Renal cortical epithelial cell (primary cell): ENCODE results near the gene ESPL1. TPM values are rescaled to one million over a fixed set of nuclear protein-coding genes. Genes with fewer than 3 reads are reported as not detected.
"Not testable (repeated sequence)": the region's sequence is repeated elsewhere in the genome, so short reads cannot be mapped to it uniquely, and the experiment has no call there.

ENCODE experiments used
- DNase-seq: peaks from one replicate; pipeline ENCODE4 v3.0.0-alpha.2; 2011; ENCODE audit warnings: low read depth
- total RNA-seq: library from RNA; depleted of rRNA; stranded (reverse); fragments of >200 nt; gene quantifications from 2 replicates; pipeline ENCODE4 v1.2.3, GENCODE V29; 2014

Gene ESPL1
- total RNA-seq, 1 donor from 2014 or later = 0.70 TPM

DNA sequence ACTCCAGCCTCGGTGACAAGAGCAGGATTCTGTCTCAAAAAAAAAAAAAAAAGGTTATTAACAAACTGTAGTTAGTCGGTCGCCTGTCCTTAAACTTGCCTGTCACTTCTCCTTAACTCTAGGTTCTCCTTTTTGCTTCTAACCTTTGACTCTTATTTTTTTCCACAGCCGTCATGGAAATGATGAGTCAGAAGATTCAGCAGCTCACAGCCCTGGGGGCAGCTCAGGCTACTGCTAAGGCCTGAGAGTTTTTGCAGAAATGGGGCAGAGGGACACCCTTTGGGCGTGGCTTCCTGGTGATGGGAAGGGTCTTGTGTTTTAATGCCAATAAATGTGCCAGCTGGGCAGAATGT lies 31.0 kb downstream of the ESPL1 start:
- DNase-seq = peak; percentile 72

- peak; percentile 80 for DNase-seq
Observed at GRCh38 chr12:53299454-53300180, 31.5 kb downstream of the ESPL1 start, which contains the start of gene MYG1. Gene MYG1 (plus strand): TSS chr12:53299695. CDS start chr12:53299738, 43 bp downstream.

GRCh38 chr12:53300187-53300586 lies 32.1 kb downstream of the ESPL1 start:
- DNase-seq = no peak

DNA sequence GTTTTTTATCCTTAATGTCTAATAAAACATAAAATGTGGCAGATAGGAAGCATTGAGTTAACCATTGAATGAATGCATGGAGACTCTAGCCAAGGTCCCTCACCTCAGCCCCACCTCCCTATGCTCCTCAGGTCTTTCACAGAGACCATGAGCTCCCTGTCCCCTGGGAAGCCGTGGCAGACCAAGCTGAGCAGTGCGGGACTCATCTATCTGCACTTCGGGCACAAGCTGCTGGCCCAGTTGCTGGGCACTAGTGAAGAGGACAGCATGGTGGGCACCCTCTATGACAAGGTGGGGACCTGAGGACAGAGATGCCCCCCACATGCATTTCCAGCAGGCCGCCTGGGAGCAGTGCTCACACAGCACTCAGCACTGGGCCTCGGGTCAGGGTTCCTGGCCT lies 34.8 kb downstream of the ESPL1 start:
- DNase-seq = no peak

DNA sequence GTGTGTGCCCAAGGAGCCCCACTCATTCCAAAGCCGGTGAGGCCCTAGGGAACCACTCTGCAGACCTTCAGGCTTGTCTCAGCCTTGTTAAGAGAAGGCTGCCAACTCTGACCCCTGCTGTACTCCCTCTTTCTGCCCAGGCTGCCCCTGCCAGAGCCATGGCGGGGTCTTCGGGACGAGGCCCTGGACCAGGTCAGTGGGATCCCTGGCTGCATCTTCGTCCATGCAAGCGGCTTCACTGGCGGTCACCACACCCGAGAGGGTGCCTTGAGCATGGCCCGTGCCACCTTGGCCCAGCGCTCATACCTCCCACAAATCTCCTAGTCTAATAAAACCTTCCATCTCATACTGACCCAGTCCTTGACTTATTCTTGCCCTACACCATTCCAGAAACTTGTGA lies 38.7 kb downstream of the ESPL1 start:
- no peak for DNase-seq

DNA sequence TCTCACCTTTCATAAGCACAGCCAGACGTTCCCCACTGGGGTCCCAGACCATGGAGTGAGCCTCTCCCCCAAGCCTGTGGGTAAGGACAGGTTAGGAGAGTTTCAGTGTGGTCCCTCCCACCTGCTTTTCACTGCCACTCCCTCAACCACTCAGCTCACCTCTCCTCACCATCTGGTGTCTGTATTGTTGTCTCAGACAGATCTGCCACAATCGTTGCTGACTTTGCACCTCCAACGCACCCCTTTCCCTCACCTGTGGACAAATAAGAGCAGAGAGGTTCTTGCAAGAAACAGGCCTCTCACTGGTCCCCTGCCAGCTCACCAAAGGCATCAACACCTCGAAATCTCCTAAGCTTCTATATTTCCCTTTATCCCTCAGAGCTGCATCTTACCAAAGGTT lies 40.2 kb downstream of the ESPL1 start:
- no peak for DNase-seq

GRCh38 chr12:53313996-53314395 lies 45.9 kb downstream of the ESPL1 start:
- no peak for DNase-seq

DNA sequence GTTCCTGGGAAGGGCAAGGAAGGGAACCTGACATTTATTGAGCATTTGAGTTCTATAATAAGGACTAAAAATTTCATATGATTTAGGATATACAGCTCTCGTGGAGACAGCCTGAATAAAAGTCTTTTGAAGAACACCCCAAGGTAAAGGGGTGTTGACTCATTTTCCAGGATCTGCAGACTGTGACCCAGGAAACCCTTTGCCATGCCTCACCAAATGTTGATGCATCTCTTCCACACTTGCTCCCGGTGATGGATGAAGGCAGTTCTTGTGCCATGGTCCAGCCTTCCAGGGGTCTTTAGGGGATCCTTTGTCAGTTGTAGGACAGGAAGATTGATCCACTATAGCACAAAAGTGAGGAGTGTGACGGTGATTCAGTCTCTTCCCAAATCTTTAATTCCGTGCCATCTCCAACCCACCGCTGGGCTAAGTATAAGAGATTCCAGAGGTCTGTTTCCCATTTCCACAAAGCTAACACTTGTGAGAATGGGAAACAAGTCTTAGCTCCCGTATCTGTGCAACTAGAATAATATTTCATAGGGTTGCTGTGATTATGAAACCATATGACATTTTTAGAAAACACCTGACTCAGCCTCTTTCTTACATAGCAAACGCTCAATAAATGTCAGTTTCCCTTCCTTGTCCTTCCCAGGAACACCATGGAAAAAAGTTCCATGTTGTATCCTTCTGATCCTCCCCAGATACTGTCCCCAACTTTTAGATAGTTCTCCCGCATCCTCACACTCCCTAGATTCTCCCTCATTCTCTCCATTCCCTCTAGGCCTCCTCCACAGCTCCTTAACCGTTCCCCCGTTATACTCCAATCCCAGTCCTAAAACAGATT lies 52.5 kb downstream of the ESPL1 start:
- DNase-seq = no peak

GRCh38 chr12:53324113-53324778 lies 56.1 kb downstream of the ESPL1 start:
- no peak for DNase-seq

- DNase-seq = peak; percentile 69
Observed at GRCh38 chr12:53324779-53325510, 56.8 kb downstream of the ESPL1 start.

DNA sequence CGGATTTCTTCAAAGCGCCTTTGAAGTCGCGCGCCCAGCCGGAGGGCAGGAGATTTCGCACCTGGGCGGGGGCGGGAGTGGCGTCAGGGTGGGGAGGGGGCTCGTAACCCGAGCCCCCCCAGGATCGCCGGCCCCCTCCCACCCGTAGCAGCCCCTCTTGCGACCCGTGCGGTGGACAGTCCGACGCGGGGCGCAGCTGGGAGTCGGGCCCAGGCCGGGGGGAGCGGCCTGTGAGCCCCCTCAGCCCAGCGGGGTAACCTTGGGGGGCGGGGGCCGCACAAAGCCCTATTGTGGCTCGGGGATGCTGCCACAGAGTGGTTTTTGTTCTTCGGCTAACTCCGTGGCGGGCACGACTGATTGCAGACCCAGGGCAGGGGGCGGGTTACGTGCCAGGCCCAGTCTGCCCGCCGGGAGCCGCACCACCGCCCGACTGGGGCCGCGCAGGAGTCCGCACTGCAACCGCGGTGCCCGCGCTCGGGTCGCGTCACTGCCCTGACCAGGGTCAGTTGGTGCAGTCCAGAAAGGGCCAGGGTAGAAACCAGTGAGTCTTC lies 57.5 kb downstream of the ESPL1 start:
- DNase-seq = no peak

DNA sequence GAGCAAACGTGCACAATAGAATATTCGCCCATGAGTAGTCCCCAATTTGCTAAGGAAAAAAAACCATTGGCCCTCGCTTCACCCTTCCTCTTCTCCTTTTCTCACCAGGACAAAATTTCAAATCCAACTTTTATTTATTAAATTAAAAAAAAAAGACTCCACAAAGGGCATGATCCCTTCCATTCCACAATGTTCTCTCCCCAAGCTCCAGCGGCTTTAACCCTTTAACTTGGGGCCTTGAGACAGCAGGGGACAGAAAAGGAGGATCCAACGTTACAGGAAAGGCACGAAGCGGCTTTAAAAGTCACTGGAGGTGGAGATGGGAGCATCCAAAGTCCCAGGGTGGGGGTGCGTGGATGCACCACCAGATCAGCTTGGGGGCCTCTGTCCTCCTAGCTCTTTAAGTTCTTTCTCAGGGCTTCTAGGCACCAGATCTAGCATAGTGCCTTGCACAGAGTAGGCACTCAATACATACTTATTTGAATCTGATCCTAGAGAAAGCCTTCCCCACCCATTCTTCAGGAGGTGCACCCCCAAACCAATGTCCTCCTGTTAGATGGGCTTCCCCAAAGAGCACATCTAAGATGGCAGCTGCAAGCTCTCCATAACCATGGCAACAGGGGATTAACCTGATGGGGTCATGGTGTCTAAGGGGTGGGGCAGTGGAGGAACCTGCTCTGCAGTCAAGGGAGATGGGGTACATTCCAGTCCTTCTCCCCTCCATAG lies 58.5 kb downstream of the ESPL1 start:
- DNase-seq = no peak

DNA sequence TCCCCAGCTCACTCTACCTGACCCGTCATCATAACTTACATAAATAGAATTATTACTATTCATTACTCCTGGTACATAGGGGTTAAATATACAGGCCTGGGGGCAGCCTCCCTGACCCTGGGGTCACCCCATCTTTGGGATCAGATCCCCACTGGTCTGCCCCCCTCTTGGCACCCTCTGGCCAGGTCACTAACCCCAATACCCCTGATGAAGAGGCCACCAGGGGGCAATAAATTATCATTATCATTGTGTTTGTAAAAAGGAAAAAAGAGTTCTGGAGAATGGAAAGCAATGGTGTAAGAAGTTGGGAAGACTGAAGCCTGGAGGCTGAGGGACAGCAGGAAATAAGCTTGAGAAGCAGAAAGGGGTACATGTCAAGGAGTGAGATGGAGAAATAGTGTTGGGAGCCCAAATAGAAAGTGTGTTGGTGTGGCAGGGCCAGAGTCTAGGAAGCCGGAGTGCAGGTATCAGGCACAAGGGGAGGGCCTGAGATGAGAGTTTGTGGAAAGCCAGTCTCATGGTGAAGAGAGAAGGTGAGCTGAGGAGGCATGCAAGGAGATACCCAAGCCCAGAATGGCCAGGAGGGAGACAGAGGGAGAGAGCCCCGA lies 59.4 kb downstream of the ESPL1 start:
- DNase-seq = no peak

- DNase-seq = no peak
Observed at GRCh38 chr12:53328043-53328435, 59.9 kb downstream of the ESPL1 start.

DNA sequence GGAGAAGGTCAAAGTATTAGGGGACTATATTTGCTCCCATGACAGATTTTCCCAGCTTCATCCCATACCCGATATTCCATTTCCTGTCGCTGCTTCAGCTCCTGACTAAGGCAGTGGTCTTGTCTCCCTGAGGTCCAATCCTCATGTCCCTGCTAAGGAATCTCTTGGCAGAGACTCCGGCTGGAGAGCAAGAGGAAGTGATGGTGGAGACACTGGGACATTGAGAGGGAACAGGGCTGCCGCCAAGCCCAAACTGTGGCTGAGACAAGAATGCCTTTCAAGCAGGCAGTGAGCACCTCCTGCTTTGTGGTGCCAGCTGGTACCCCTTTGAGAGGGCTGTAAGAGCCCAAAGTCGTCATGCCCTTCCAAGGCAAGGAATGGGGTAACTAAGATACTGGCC lies 62.6 kb downstream of the ESPL1 start:
- no peak for DNase-seq

DNA sequence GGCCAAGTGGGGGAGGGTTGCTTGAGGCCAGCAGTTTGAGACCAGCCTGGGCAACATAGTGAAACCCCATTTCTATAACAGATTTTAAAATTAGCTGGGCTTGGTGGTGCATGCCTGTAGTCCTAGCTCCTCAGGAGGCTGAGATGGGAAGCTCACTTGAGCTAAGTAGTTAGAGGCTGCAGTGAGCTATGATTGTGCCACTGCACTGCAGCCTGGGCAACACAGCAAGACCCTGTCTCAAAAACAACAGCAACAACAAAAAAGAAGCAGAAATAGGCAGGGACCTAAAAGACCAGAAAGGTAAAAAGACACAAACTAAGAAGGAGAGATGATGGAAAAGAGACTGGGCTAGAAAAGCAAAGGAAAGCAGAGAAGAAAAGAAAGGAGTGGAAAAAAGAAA lies 64.2 kb downstream of the ESPL1 start:
- not testable (repeated sequence) for DNase-seq

GRCh38 chr12:53332744-53333143 lies 64.6 kb downstream of the ESPL1 start:
- DNase-seq = no peak

DNA sequence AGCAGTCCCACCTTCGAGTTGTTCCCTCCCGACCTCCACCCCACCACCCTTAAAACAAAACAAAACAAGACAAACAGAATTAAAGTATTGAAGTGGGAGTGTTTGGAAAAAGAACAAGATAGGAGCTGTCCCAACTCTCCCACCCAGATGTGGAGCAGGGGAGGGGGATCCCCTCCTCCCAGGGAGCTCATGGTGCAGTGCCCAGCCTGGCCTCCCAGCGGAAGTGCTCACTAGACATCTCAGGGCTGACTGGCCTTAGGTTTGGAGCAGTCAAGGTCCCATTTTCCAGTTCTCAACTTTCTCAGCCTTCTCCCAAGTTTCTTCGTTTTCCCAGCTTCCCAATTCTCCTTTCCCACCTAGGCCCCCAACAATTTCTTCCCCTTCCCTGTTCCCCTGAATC lies 65.2 kb downstream of the ESPL1 start:
- DNase-seq = no peak

DNA sequence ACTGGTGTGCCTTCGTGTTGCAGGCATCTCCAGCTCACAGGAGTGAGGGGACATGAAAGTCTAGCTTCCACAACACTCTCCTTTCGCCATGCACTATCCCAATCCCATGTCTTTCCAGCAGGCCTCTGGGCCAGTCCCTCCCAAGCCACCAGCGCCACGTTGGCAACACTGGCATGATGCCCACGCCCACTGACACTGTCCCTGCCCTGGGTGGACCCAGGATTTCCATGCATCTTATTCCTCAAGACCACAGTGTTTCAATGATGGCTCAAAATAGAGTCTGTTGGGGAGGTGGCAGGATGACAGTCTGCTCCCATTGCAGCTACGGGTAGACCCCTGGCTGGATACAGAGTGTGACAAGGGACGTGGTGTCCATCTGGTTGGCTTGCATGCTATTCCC lies 65.7 kb downstream of the ESPL1 start:
- DNase-seq = no peak

DNA sequence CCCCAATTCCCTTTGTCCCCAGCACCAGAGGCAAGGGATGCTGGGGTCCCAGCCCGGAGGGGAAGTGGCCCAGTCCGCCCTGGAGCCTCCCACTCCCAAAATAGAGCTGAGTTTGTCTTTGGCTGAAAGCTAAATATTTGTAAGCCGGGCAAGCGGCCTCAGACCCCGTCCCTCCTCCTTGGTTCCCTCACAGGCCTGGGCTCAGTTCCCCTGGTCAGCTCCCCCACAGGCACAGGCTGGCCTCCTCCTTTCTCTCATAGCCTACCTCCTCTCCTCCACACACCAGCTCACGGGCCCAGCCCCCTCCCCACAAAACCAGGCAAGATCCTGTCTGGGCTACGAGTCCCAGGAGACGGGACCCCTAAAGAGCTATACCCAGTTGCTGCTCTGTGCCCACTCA lies 66.7 kb downstream of the ESPL1 start:
- no peak for DNase-seq
